ENCODE measurements around the gene NTM. TPM values are rescaled to one million over a fixed set of nuclear protein-coding genes. Genes with fewer than 3 reads are reported as not detected.

The NTM gene
- polyA plus RNA-seq, 1 donor, result 44.4 TPM

- DNase-seq, result no peak
These were observed 637.8 kb downstream of the NTM start for GRCh38 chr11:132008226-132008625.

- no peak for DNase-seq
These were observed 638.5 kb downstream of the NTM start for GRCh38 chr11:132008872-132009271.

- DNase-seq, result no peak
These were observed 649.6 kb downstream of the NTM start for GRCh38 chr11:132020001-132020400.

- DNase-seq, result no peak
These were observed 651.9 kb downstream of the NTM start for GRCh38 chr11:132022285-132022684.

GRCh38 chr11:132022733-132023478 is 652.5 kb downstream of the NTM start:
- no peak for DNase-seq

GRCh38 chr11:132024587-132025295 is 654.3 kb downstream of the NTM start:
- DNase-seq, result no peak

- DNase-seq, result no peak
These were observed 656.3 kb downstream of the NTM start for GRCh38 chr11:132026746-132027145.

- DNase-seq, result peak; percentile 45
These were observed 658.2 kb downstream of the NTM start for GRCh38 chr11:132028380-132029240.

- no peak for DNase-seq
These were observed 660.5 kb downstream of the NTM start for GRCh38 chr11:132030896-132031295.

- no peak for DNase-seq
These were observed 662.1 kb downstream of the NTM start for GRCh38 chr11:132032555-132032954.

- DNase-seq, result no peak
These were observed 662.6 kb downstream of the NTM start for GRCh38 chr11:132033051-132033450.

- DNase-seq, result no peak
These were observed 664.8 kb downstream of the NTM start for GRCh38 chr11:132035228-132035627.

- DNase-seq, result no peak
These were observed 665.4 kb downstream of the NTM start for GRCh38 chr11:132035766-132036165.

- DNase-seq, result no peak
These were observed 665.8 kb downstream of the NTM start for GRCh38 chr11:132036220-132036619.

GRCh38 chr11:132036746-132037466 is 666.5 kb downstream of the NTM start:
- DNase-seq, result no peak

GRCh38 chr11:132037467-132037862 is 667.0 kb downstream of the NTM start:
- DNase-seq, result no peak

GRCh38 chr11:132037956-132038355 is 667.5 kb downstream of the NTM start:
- no peak for DNase-seq

- DNase-seq, result no peak
These were observed 669.1 kb downstream of the NTM start for GRCh38 chr11:132039521-132039920.

- no peak for DNase-seq
These were observed 671.9 kb downstream of the NTM start for GRCh38 chr11:132042296-132042695.

GRCh38 chr11:132043714-132044113 is 673.3 kb downstream of the NTM start:
- no peak for DNase-seq

GRCh38 chr11:132045107-132045506 is 674.7 kb downstream of the NTM start:
- no peak for DNase-seq

GRCh38 chr11:132046288-132046865 is 676.0 kb downstream of the NTM start:
- DNase-seq, result no peak
